Stimulated activated CD4-positive, alpha-beta T cell treated with anti-CD3 and anti-CD28 coated beads, TNF-alpha, amount 100 ng/mL, for 48 hours (primary cell): ENCODE measurements around the gene PFKFB1.

Experiments used
- DNase-seq, 3 donors: peaks; one replicate each; pipeline ENCODE4 v3.0.0-alpha.2; 2020; ENCODE audit warnings: low read depth in 3 of 3

The PFKFB1 gene

DNA sequence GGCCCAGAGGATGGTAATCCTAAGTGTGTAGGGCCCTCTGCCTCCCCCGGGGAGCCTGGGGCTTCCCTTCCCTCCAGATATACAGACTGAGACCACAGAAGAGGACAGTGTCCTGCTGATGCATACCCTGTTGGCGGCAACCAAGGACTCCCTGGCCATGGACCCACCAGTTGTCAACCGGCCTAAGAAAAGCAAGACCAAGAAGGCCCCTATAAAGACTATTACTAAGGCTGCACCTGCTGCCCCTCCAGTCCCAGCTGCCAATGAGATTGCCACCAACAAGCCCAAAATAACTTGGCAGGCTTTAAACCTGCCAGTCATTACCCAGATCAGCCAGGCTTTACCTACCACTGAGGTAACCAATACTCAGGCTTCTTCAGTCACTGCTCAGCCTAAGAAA, 71.4 kb downstream of the PFKFB1 start:
- DNase-seq: no peak

DNA sequence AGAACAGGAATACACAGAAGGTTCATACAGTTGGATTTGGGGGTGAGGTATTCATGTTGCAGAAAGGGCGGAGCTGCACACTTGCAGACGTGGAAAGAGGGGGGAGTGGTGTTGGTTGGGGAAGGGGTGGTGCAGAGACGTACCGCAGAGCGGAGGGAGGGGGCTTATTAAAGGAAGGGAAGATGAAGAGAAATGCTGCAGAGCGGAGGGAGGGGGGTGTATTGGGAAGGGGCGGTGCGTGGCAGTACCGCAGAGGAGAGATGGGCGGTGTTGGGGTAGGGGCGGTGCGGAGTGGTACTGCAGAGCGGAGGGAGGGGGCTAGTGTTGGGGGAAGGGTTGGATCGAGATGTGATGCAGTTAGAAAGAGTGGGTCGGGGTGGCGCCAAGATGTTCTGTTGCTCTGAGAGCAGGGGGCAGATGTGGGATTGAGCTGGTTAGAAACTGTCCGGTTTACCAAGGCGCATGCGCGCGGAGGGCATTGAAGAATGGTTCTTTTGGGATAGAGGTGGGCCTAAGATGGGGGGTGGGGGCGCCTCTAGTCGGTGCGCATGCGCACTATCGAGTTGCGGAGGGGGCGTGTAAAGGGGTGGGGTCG, 72.5 kb downstream of the PFKFB1 start:
- peak; percentile 15 to 33 (median 28) for DNase-seq

DNA sequence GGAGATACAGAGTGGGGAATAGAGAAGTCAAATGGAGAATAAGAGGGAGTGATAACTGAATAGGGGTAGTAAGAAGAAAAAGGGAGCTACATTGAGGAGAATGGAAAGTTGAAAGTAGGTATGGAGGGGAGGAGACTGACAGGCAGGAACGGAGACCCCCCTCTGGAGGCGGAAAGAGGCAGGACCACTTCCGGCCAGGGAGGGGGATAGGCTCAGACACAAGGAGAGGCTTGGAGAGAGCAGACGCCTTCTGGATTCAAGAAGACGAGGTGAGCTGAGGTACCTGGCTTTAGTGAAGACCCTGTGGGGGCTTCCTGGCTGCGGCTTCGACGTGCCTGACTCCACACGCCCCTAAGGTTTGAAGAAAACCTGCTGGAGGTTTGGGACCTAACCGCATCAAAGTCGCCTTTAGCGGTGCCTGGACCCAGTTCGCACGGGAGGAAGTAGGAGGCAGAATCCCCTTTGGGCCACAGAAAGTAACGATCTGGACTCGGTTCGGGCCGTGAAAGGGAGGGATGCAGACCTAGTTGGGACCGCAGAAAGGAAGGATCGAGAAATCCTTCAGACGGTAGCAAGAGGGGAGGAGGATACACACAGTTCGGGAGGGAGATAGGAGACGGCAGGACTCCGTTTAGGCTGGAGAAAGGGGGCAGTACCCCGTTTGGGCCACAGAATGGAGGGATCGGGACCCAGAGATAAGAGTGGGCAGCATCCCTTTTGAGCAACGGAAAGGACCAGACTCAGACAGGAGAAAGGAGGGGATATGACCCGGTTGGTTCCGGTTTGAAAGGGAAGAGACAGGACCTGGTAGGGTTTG, 73.2 kb downstream of the PFKFB1 start, which contains the start of gene TRO:
Gene TRO, plus strand, starts transcription at position 215 of the 817 bp plus-strand sequence. CDS start 1,423 bp downstream, outside the sequence.
- no peak for DNase-seq

DNA sequence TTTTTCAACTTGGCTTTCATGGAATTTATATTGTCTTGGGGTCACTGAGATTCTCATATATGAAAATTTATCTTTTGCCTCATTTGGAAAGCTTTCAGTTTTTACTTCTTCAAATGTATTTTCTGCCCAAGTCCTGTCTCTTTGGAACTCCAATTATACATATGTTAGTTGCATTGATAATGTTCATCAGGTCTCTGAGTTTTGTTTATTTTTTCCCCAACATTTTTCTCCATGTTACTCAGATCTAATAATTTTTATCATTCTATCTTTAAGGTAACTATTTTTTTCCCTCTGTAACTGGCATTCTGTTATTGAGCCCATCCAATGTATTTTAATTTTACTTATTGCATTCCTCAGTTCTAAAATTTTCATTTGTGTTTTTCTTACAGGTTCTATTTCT, 84.0 kb downstream of the PFKFB1 start:
- no peak for DNase-seq

DNA sequence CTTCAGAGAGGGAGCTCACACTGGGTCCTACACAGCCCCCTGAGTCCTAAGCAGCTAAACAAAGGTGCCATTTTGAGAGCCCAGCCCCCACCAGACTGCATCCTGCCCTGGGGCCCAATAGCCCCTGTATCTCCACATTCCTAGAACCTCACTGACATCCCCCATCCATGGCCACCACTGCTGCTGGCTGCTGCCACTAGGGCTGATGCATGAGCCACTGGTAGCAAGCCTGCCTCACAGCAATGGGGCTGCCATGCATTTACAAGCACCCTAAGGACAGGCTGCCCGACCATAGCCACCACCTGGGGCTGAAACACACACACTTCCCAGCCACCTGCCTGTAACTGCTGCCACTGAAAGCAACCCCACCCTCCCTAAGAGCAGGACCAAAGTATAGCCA, 99.8 kb downstream of the PFKFB1 start:
- no peak for DNase-seq

DNA sequence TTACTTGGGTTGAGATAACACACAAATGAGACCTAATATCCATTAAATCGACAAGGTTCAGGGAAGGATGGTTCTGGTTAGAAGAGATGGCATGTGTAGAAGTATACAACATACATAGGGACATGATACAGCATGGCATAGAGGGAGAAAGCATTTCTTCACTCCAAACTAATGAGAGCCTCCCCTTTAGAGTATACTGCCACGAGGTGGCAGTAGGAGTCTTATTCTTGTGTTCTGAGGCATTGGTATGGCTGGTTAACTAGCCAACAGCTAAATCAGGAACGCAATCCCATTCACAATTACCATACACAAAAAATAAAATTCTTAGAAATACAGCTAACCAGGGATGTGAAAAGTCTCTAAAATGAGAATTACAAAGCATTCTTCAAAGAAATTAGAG, 102.4 kb downstream of the PFKFB1 start:
- DNase-seq: peak in 1 of 3 donors; percentile 11

DNA sequence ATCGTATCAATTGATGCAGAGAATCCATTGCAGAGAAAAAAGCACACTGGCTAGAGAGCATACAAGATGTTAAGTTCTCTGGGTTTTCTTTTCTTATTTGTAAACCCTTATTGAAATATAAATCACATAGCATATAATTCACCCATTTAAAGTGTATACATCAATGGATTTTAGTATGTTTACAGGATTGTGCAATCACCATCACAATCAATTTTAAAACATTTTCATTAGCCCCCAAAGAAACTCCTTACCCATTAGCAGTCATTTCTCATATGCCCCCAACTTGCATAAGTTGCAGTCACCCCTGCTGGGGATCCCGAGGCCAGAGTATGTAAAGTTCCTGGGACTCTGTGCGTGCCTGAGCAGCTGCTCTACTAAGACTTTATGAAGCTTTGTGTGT, 108.2 kb downstream of the PFKFB1 start:
- no peak for DNase-seq
